Endometrial microvascular endothelial cells (primary cell): ENCODE measurements around the gene ILF3. TPM values are rescaled to one million over a fixed set of nuclear protein-coding genes. Genes with fewer than 3 reads are reported as not detected.
"Not testable (repeated sequence)": the region's sequence is repeated elsewhere in the genome, so short reads cannot be mapped to it uniquely, and the experiment has no call there.

ENCODE experiments used
- in situ Hi-C: cut with HindIII; loops from 2 replicates; pipeline ENCODE4 v1.10.0; 2017; ENCODE audit warnings: low sequenced_read_pairs, low pct_unique_long_range_greater_than_20kb; ENCODE audit errors: inconsistent ontology term
- total RNA-seq: library from RNA; depleted of rRNA; stranded (reverse); fragments of >200 nt; gene quantifications from one replicate; pipeline ENCODE4 v1.2.3, GENCODE V29; 2015; ENCODE audit errors: inconsistent ontology term

ILF3 gene
- total RNA-seq, 1 donor from 2014 or later = 173 TPM

DNA sequence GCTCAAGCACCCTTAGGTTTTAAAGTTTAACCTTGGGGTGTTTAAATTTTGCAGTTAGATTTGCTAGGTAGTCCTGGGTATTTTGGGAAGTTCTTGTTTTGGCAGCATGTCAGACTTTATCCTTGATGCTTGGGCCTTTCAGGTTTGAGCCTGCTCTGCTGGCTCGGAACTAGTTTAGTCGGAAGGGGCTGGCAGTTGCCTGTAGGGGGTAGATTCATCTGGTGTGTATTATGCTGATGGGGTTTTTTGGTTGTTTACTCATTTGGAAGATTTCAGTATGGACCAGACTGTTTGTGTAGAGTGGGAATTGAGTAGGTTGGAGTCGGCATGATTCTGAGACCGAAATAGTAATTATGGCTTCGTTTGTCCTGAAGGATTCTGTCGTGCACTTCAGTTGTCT is 15.1 kb downstream of the ILF3 start:
- in situ Hi-C loops = no loop called here

GRCh38 chr19:10670182-10670581 is 16.0 kb downstream of the ILF3 start:
- in situ Hi-C loops = no loop called here

- in situ Hi-C loops = no loop called here
These were observed 17.0 kb downstream of the ILF3 start for GRCh38 chr19:10670876-10671804.

DNA sequence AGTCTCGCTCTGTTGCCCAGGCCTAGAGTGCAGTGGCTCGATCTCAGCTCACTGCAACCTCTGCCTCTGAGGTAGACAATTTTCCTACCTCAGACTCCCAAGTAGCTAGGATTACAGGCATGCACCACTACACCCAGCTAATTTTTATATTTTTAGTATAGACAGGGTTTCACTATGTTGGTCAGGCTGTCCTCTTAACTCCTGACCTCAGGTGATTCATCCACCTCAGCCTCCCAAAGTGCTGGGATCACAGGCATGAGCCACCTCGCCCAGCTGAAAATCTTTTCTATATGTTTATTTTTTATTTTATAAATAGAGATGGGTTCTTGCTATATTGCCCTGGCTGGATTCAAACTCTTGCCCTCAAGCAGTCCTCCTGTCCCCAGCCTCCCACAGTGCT is 17.8 kb downstream of the ILF3 start:
- in situ Hi-C loops = not testable (repeated sequence)

DNA sequence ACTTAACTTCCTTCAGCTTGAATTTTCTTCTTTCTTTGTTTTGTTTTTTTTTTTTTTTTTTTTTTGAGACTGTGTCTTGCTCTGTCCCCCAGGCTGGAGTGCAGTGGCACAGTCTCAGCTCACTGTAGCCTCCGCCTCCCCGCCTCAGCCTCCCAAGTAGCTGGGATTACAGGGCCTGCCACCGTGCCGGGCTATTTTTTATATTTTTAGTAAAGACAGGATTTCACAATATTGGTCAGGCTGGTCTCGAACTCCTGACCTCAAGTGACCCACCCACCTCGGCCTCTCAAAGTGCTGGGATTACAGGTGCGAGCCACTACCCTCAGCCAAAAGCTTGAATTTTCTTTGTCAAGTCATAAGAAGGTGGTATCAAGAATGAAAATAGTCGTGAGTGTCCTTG is 21.1 kb downstream of the ILF3 start:
- in situ Hi-C loops = not testable (repeated sequence)

DNA sequence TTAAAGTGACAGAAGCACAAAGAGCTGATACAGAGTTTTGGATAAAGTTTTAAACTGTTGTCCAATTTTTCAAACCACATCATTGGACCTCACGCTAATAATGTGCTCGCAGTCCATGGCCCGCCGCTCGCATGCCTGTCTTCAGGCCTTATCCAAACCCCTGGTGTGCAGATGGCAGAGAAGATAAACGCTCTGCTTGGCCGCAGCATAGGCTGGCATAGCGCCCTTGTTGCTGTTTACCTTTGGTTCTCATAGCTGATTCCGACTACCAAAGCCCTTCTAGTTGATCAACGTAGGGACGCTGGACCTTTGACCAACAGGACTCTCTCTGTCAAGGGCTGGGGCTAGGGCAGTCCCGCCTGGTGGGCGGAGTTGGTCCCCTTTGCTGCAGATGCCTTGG is 23.6 kb downstream of the ILF3 start:
- in situ Hi-C loops = no loop called here

DNA sequence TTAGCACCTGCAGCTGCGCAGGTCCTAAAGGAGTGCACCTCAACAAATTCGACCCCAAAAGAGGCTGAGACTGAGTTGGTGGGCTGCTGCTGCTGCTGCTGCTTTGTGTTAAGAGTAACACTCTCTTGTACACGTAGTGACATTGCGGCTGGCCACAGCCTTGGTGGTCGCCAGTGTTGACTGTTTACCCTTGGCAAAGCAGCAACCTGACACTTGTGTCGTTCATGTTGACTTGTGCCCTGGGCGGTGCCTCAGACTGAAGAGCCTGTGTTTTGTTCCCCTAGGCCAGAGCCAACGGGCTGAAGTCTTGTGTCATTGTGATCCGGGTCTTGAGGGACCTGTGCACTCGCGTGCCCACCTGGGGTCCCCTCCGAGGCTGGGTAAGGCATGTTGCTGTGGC is 24.7 kb downstream of the ILF3 start:
- in situ Hi-C loops = no loop called here

DNA sequence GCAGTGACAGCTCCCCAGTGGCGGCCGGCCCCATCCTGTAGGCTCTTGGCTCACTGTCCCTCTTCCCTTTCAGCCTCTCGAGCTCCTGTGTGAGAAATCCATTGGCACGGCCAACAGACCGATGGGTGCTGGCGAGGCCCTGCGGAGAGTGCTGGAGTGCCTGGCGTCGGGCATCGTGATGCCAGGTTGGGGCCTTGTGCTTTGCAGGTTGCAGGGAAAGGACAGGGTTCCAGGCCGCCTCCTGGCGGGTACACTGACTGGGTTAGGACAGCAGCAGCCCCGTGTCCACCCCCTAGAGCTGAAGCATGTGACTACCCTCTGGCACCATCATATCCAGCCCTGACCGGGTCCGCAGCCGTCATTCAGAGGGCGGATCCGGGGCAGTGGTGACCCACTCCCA is 25.6 kb downstream of the ILF3 start:
- in situ Hi-C loops = no loop called here

- in situ Hi-C loops = no loop called here
These were observed 26.5 kb downstream of the ILF3 start for GRCh38 chr19:10680545-10681135.

GRCh38 chr19:10681658-10682057 is 27.5 kb downstream of the ILF3 start:
- in situ Hi-C loops = no loop called here

DNA sequence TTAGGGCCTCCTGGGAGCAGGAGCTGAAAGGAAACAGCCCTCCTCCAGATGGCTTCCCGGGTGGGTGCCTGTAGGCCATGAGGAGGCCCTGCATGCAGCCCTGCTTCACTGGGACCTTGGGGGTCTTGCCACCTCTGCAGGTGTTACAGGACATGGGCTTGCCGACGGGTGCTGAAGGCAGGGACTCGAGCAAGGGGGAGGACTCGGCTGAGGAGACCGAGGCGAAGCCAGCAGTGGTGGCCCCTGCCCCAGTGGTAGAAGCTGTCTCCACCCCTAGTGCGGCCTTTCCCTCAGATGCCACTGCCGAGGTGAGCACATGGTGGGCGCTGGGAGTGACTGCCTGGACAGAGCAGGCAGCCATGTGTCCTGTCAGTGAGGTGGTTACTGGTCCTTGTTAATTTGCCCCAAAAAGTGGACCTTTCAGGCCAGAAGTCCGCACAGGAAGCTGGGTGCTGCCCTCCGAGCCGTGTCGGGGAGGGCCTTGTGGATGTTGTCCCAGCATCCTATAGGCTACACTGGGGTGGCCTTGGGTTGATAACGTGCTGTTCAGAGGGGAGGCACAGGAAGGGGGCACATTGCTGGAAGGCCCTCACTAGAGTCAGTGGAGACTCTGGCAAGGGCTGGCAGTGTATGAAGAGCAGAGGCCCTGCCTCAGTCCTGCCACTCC is 28.4 kb downstream of the ILF3 start:
- in situ Hi-C loops = no loop called here

DNA sequence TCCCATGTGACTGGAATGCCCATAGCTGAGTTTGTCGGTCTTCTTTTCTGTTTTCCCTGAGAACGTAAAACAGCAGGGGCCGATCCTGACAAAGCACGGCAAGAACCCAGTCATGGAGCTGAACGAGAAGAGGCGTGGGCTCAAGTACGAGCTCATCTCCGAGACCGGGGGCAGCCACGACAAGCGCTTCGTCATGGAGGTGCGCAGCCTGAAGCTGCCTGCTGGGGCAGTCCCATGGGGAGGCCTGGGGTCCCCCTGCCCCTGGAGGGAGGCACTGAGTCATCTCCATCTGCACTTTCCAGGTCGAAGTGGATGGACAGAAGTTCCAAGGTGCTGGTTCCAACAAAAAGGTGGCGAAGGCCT is 28.9 kb downstream of the ILF3 start:
- in situ Hi-C loops = no loop called here

DNA sequence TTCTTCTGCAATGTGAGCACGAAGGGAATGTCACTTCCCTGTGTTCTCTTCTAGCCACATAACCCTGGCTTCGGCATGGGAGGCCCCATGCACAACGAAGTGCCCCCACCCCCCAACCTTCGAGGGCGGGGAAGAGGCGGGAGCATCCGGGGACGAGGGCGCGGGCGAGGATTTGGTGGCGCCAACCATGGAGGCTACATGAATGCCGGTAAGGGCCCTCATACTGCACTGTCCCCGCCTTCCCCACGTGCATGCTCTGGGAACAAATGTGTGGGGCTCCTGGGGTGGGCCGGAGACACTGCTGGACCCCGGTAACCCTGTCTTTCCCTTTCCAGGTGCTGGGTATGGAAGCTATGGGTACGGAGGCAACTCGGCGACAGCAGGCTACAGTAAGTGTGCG is 29.4 kb downstream of the ILF3 start:
- in situ Hi-C loops = no loop called here

GRCh38 chr19:10685210-10685609 is 31.1 kb downstream of the ILF3 start:
- in situ Hi-C loops = no loop called here

- in situ Hi-C loops = no loop called here
These were observed 32.0 kb downstream of the ILF3 start for GRCh38 chr19:10686193-10686592.

GRCh38 chr19:10686661-10687517 is 32.7 kb downstream of the ILF3 start:
- in situ Hi-C loops = no loop called here

- in situ Hi-C loops = no loop called here
These were observed 33.6 kb downstream of the ILF3 start for GRCh38 chr19:10687518-10688288.

DNA sequence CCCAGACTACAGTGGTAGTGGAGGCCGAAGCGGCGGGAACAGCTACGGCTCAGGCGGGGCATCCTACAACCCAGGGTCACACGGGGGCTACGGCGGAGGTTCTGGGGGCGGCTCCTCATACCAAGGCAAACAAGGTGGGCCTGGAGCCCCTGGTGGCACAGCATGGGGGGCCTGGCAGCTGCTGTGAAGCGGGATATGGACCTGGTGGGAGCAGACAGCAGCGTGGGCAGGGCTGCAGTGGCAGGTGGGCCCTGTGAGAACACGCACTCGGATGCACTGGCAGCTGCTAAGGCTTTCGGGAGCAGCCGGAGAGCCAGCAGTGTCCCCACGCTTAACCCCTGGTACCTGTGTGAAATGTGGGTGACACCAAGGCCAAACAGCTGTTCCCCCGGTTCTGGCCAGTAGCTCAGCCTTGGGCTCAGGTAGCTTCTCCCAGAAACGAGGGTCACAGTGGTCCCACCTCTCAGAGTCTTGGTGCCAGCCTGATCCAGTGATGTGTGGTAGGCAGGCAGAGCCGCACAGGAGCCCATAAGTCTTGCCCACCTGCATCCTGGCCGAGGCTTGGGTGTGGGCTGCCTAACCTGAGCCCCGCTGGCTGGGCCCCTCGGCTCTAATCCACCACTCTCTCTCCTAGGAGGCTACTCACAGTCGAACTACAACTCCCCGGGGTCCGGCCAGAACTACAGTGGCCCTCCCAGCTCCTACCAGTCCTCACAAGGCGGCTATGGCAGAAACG is 34.6 kb downstream of the ILF3 start:
- in situ Hi-C loops = no loop called here
